ENCODE data around the gene ASIC4.

ASIC4 gene

GRCh38 chr2:219499555-219499954 lies 14.7 kb upstream of the ASIC4 start:
- no peak for ATAC-seq
- Mint-ChIP-seq H3K4me3 (peak overlapping the region; percentile 95), H3K27ac (peak overlapping the region; percentile 90), H3K27me3 (peaks cover 37% of the 10 kb centered on the region), H3K4me1 (peaks cover 32% of the 10 kb centered on the region), H3K36me3 (ENCODE audit: low read depth) (peaks cover 9% of the 10 kb centered on the region), H3K9me3 (no peaks in the 10 kb centered on the region)
- DNase-seq, result no peak

GRCh38 chr2:219500135-219500534 lies 14.1 kb upstream of the ASIC4 start:
- Mint-ChIP-seq H3K4me3 (peak overlapping the region; percentile 95), H3K27ac (no peak overlapping the region), H3K27me3 (peaks cover 32% of the 10 kb centered on the region), H3K9me3 (no peaks in the 10 kb centered on the region), H3K4me1 (peaks cover 32% of the 10 kb centered on the region), H3K36me3 (ENCODE audit: low read depth) (peaks cover 11% of the 10 kb centered on the region)
- ATAC-seq (no peak), DNase-seq (no peak)

GRCh38 chr2:219501849-219502248 lies 12.4 kb upstream of the ASIC4 start:
- Mint-ChIP-seq H3K27ac (no peak overlapping the region), H3K4me3 (no peak overlapping the region), H3K36me3 (ENCODE audit: low read depth) (peaks cover 14% of the 10 kb centered on the region), H3K9me3 (no peaks in the 10 kb centered on the region), H3K27me3 (peaks cover 17% of the 10 kb centered on the region), H3K4me1 (peaks cover 30% of the 10 kb centered on the region)
- no peak for DNase-seq
- no peak for ATAC-seq

- H3K9me3 Mint-ChIP-seq, result no peaks in the 10 kb centered on the region
- H3K27ac Mint-ChIP-seq, result no peak overlapping the region
These were observed 11.7 kb upstream of the ASIC4 start for GRCh38 chr2:219502618-219503017.

GRCh38 chr2:219505585-219505984 lies 8.7 kb upstream of the ASIC4 start:
- Mint-ChIP-seq H3K27ac (no peak overlapping the region), H3K27me3 (peaks cover 13% of the 10 kb centered on the region), H3K36me3 (ENCODE audit: low read depth) (peaks cover 16% of the 10 kb centered on the region), H3K9me3 (no peaks in the 10 kb centered on the region), H3K4me3 (no peak overlapping the region), H3K4me1 (peaks cover 14% of the 10 kb centered on the region)
- DNase-seq (no peak), ATAC-seq (no peak)

More at GRCh38 chr2:219502618-219503017, 11.7 kb upstream of the ASIC4 start:
- ATAC-seq, result no peak
- Mint-ChIP-seq H3K4me3 (no peak overlapping the region), H3K36me3 (ENCODE audit: low read depth) (peaks cover 16% of the 10 kb centered on the region), H3K27me3 (peaks cover 9% of the 10 kb centered on the region), H3K4me1 (peaks cover 25% of the 10 kb centered on the region)
- DNase-seq, result no peak

- peaks cover 16% of the 10 kb centered on the region for H3K36me3 Mint-ChIP-seq (ENCODE audit: low read depth)
- no peak for DNase-seq
- no peak for ATAC-seq
- no peaks in the 10 kb centered on the region for H3K9me3 Mint-ChIP-seq
- H3K4me1 Mint-ChIP-seq, result peaks cover 12% of the 10 kb centered on the region
- H3K4me3 Mint-ChIP-seq, result no peak overlapping the region
- no peak overlapping the region for H3K27ac Mint-ChIP-seq
- peaks cover 19% of the 10 kb centered on the region for H3K27me3 Mint-ChIP-seq
These were observed 8.0 kb upstream of the ASIC4 start for GRCh38 chr2:219506153-219506801.

GRCh38 chr2:219506802-219507526 lies 7.3 kb upstream of the ASIC4 start:
- no peaks in the 10 kb centered on the region for H3K9me3 Mint-ChIP-seq
- H3K27me3 Mint-ChIP-seq, result peaks cover 23% of the 10 kb centered on the region
- no peak overlapping the region for H3K4me3 Mint-ChIP-seq
- H3K4me1 Mint-ChIP-seq, result peaks cover 11% of the 10 kb centered on the region
- H3K27ac Mint-ChIP-seq, result no peak overlapping the region
- no peak for DNase-seq
- no peak for ATAC-seq
- peaks cover 16% of the 10 kb centered on the region for H3K36me3 Mint-ChIP-seq (ENCODE audit: low read depth)

GRCh38 chr2:219507581-219508443 lies 6.5 kb upstream of the ASIC4 start:
- ATAC-seq (no peak), DNase-seq (no peak)
- H3K36me3 Mint-ChIP-seq (ENCODE audit: low read depth), result peaks cover 15% of the 10 kb centered on the region
- H3K9me3 Mint-ChIP-seq, result no peaks in the 10 kb centered on the region
- peaks cover 28% of the 10 kb centered on the region for H3K27me3 Mint-ChIP-seq
- no peak overlapping the region for H3K27ac Mint-ChIP-seq
- peaks cover 11% of the 10 kb centered on the region for H3K4me1 Mint-ChIP-seq
- no peak overlapping the region for H3K4me3 Mint-ChIP-seq

GRCh38 chr2:219508444-219508734 lies 5.9 kb upstream of the ASIC4 start:
- no peaks in the 10 kb centered on the region for H3K9me3 Mint-ChIP-seq
- no peak for ATAC-seq
- DNase-seq, result no peak
- H3K4me1 Mint-ChIP-seq, result peaks cover 13% of the 10 kb centered on the region
- H3K27me3 Mint-ChIP-seq, result peaks cover 33% of the 10 kb centered on the region
- no peak overlapping the region for H3K4me3 Mint-ChIP-seq
- peaks cover 15% of the 10 kb centered on the region for H3K36me3 Mint-ChIP-seq (ENCODE audit: low read depth)
- H3K27ac Mint-ChIP-seq, result no peak overlapping the region

GRCh38 chr2:219508971-219509779 lies 5.1 kb upstream of the ASIC4 start:
- Mint-ChIP-seq H3K4me3 (peak overlapping the region; percentile 22), H3K27me3 (peaks cover 41% of the 10 kb centered on the region), H3K36me3 (ENCODE audit: low read depth) (peaks cover 10% of the 10 kb centered on the region), H3K4me1 (peaks cover 18% of the 10 kb centered on the region), H3K9me3 (no peaks in the 10 kb centered on the region), H3K27ac (no peak overlapping the region)
- DNase-seq (no peak), ATAC-seq (peak; percentile 16)

- H3K27ac Mint-ChIP-seq, result no peak overlapping the region
- DNase-seq (peak; percentile 61), ATAC-seq (peak; percentile 79)
- no peaks in the 10 kb centered on the region for H3K9me3 Mint-ChIP-seq
- H3K4me3 Mint-ChIP-seq, result peak overlapping the region; percentile 22
- H3K27me3 Mint-ChIP-seq, result peaks cover 43% of the 10 kb centered on the region
- peaks cover 19% of the 10 kb centered on the region for H3K4me1 Mint-ChIP-seq
- H3K36me3 Mint-ChIP-seq (ENCODE audit: low read depth), result peaks cover 5% of the 10 kb centered on the region
These were observed 4.3 kb upstream of the ASIC4 start for GRCh38 chr2:219509780-219510511.

- peaks cover 19% of the 10 kb centered on the region for H3K4me1 Mint-ChIP-seq
- no peaks in the 10 kb centered on the region for H3K9me3 Mint-ChIP-seq
- DNase-seq (no peak), ATAC-seq (no peak)
- peaks cover 50% of the 10 kb centered on the region for H3K27me3 Mint-ChIP-seq
- H3K27ac Mint-ChIP-seq, result no peak overlapping the region
- H3K36me3 Mint-ChIP-seq (ENCODE audit: low read depth), result peaks cover 5% of the 10 kb centered on the region
- no peak overlapping the region for H3K4me3 Mint-ChIP-seq
These were observed 3.7 kb upstream of the ASIC4 start for GRCh38 chr2:219510512-219511135.

GRCh38 chr2:219511547-219512325 lies 2.5 kb upstream of the ASIC4 start:
- Mint-ChIP-seq H3K9me3 (no peaks in the 10 kb centered on the region), H3K4me1 (peaks cover 19% of the 10 kb centered on the region), H3K36me3 (ENCODE audit: low read depth) (peaks cover 2% of the 10 kb centered on the region), H3K27ac (no peak overlapping the region), H3K27me3 (peaks cover 61% of the 10 kb centered on the region), H3K4me3 (no peak overlapping the region)
- ATAC-seq (no peak), DNase-seq (no peak)

Measured in activated naive CD8-positive, alpha-beta T cell treated with anti-CD3 and anti-CD28 coated beads, Interleukin-2, amount 50 U/mL, for 24 hours (primary cell).